Measurements from ENCODE around the gene CMTM5. TPM values are rescaled to one million over a fixed set of nuclear protein-coding genes. Genes with fewer than 3 reads are reported as not detected.

CMTM5 gene, protein sequence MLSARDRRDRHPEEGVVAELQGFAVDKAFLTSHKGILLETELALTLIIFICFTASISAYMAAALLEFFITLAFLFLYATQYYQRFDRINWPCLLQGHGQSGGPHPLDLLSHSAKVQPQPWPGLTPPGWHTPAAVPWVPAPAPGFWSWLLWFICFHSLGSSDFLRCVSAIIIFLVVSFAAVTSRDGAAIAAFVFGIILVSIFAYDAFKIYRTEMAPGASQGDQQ
- polyA plus RNA-seq (2011; rRNA removed), result not detected in 2 replicates
- not detected in 2 replicates for polyA minus RNA-seq (2011; rRNA and poly(A)+ RNA removed)

GRCh38 chr14:23376482-23377197, at the start of gene CMTM5:
TSS of gene CMTM5 (plus strand) at chr14:23377046. CDS start at chr14:23377252, 206 bp downstream.
- H3K27me3 ChIP-seq (ENCODE audit: control insufficient read depth, insufficient read depth, low read length), result peaks cover 11% of the 10 kb centered on the region
- H3K4me3 ChIP-seq (ENCODE audit: low read depth, low read length), result no peak within 1 kb of the TSS
- ChIA-PET CTCF (interaction anchor here (0.9 to 8.1 kb wide), 3 partner anchors 9 to 55 kb away, joined by 3 to 132 read pairs (median 3); no protein-coding TSS in a partner anchor), POLR2A (no interaction called here)
- TF ChIP-seq CTCF (IDR thresholded peaks at IDR 0.05; ENCODE audit: insufficient read depth, low read depth, low read length), result no peak
- DNase-seq (ENCODE audit: low read depth), result no peak
- H3K36me3 ChIP-seq (ENCODE audit: control insufficient read depth, insufficient read depth, low read length), result no peaks in the 10 kb centered on the region

DNA sequence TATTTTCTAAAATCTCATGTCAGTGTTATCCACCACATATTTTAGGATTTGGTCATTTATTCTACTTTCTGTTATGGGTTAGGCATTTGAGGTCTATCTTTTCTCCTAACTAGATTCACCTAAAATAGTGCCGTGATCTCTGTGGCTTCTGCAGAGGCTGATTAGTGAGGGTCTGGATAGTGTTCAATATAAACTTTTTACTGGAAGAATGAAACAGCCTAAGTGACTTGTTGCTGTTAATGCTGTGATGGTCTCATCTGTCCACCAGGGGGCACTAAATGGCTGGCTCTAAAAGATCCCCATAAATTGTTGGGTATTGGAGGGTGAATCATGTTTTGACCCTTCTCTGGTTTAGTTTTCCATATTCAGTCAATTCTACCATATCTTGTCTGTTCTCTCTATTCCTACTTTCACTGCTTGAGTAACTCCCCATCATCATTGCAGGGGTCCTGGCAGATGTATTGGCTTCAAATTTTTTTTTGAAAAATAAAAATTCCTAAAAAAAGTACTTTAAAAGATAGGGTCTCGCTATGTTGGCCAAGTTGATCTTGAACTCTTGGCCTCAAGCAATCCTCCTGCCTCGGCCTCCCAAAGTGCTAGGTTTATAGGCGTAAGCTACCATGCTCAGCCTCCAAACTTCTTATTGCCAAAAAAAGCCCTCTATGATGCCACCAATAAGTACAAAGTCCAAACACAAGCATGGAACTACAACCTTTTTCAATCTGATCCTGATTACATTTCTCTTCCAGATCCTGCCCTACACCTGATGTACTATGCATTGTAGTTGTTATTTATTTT, 48.7 kb upstream of the CMTM5 start:
- H3K36me3 ChIP-seq (ENCODE audit: control insufficient read depth, insufficient read depth, low read length), result peaks cover 9% of the 10 kb centered on the region
- ChIA-PET POLR2A (no interaction called here), CTCF (interaction anchor here (1.4 to 11.5 kb wide), 5 partner anchors 26 to 231 kb away, joined by 3 to 132 read pairs (median 7); partner anchors contain the start of gene CMTM5)
- no peak for DNase-seq (ENCODE audit: low read depth)
- peak; percentile 79 for TF ChIP-seq CTCF (IDR thresholded peaks at IDR 0.05; ENCODE audit: insufficient read depth, low read depth, low read length)
- H3K27me3 ChIP-seq (ENCODE audit: control insufficient read depth, insufficient read depth, low read length), result no peaks in the 10 kb centered on the region
- no peak overlapping the region for H3K4me3 ChIP-seq (ENCODE audit: low read depth, low read length)

DNA sequence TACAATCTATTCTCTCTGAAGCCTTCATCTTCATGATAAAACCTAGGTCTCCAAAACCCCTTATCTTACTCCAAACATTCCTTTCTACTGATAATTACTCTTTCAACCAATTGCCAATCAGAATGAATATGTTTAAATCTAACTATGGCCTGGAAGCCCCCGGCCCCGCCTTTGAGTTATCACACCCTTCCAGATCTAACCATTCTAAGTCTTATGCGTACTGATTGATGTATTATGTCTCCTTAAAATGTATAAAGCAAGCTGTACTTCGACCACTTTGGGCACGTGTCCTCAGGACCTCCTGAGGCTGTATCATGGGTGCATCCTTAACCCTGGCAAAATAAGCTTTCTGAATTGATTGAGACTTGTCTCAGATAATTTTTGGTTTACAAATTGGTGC, 41.2 kb upstream of the CMTM5 start:
- TF ChIP-seq CTCF (IDR thresholded peaks at IDR 0.05; ENCODE audit: insufficient read depth, low read depth, low read length), result no peak
- Histone ChIP-seq H3K4me3 (ENCODE audit: low read depth, low read length) (no peak overlapping the region), H3K27me3 (ENCODE audit: control insufficient read depth, insufficient read depth, low read length) (no peaks in the 10 kb centered on the region), H3K36me3 (ENCODE audit: control insufficient read depth, insufficient read depth, low read length) (no peaks in the 10 kb centered on the region)
- no peak for DNase-seq (ENCODE audit: low read depth)
- ChIA-PET POLR2A (no interaction called here), CTCF (interaction anchor here (1.7 to 11.5 kb wide), 2 partner anchors 10 to 44 kb away, joined by 4 to 132 read pairs; partner anchors contain the start of gene CMTM5)

DNA sequence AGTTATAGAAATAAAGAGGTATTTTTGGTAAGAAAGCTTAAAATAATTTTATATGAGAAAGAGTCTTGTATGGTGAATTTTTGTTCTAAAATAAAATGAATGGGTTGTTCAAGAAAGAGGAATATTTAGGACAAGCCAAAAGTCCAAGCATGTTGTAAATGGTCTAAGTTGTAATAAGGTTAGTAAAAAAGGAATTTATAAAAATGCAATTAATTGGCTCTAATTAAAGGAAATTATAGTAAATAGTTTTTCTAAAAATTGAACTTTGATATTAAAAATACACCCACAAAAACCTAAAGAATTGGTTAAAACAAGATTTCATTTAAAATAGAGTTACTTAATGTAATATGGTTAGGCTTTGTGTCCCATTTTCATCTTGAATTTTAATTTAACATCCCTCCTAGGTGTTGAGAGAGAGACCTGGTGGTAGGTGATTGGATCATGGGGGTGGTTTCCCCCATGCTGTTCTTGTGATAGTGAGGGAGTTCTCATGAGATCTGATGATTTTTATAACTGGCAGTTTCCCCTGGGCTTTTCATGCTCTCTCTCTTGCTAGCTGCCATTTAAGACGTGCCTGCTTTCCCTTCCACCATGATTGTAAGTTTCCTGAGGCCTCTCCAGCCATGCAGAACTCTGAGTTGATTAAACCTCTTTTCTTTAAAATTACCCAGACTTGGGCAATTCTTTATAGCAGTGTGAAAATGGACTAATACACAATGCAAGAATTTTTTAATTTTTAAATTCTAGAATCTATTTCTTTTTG, 37.2 kb upstream of the CMTM5 start:
- H3K36me3 ChIP-seq (ENCODE audit: control insufficient read depth, insufficient read depth, low read length), result no peaks in the 10 kb centered on the region
- CTCF ChIA-PET, result interaction anchor here (2.9 kb wide), 1 partner anchor 40 kb away, joined by 11 read pairs; no protein-coding TSS in a partner anchor
- POLR2A ChIA-PET, result no interaction called here
- no peak for TF ChIP-seq CTCF (IDR thresholded peaks at IDR 0.05; ENCODE audit: insufficient read depth, low read depth, low read length)
- no peak overlapping the region for H3K4me3 ChIP-seq (ENCODE audit: low read depth, low read length)
- H3K27me3 ChIP-seq (ENCODE audit: control insufficient read depth, insufficient read depth, low read length), result no peaks in the 10 kb centered on the region
- DNase-seq (ENCODE audit: low read depth), result no peak

All from BJ (cell line).